ENCODE data around the gene UGT1A7.

Gene UGT1A7

DNA sequence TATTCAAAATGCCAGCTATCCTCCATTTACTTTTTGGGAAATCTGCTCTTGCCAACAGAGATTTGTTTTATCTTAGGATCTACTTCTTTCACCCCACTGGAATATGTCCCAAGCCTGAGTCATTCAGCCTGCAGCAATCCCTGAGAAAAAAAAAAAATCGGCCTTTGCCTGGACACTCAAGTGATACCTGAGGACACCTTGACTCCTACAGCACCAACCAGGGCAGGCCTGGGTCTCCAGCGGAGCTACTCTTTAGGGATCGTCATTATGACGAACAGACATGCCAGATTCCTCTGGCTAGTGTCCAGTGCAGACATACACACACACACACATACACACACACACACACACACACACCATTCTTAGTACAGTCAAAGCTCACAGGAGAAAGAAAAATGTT lies 8.7 kb downstream of the UGT1A7 start:
- H3F3A ChIP-seq (ENCODE audit: control insufficient read depth, insufficient read depth): no peaks in the 10 kb centered on the region
- H3K79me2 ChIP-seq (ENCODE audit: control insufficient read depth, low read length): no peaks in the 10 kb centered on the region
- H3K27me3 ChIP-seq (ENCODE audit: control insufficient read depth, low read length): peaks cover 9% of the 10 kb centered on the region
- H3K27ac ChIP-seq (ENCODE audit: low read depth, low read length): no peak overlapping the region
- no peaks in the 10 kb centered on the region for H3K36me3 ChIP-seq (ENCODE audit: control insufficient read depth, low read length)
- TF ChIP-seq, protein P1, sequence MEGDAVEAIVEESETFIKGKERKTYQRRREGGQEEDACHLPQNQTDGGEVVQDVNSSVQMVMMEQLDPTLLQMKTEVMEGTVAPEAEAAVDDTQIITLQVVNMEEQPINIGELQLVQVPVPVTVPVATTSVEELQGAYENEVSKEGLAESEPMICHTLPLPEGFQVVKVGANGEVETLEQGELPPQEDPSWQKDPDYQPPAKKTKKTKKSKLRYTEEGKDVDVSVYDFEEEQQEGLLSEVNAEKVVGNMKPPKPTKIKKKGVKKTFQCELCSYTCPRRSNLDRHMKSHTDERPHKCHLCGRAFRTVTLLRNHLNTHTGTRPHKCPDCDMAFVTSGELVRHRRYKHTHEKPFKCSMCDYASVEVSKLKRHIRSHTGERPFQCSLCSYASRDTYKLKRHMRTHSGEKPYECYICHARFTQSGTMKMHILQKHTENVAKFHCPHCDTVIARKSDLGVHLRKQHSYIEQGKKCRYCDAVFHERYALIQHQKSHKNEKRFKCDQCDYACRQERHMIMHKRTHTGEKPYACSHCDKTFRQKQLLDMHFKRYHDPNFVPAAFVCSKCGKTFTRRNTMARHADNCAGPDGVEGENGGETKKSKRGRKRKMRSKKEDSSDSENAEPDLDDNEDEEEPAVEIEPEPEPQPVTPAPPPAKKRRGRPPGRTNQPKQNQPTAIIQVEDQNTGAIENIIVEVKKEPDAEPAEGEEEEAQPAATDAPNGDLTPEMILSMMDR (IDR thresholded peaks at IDR 0.05; ENCODE audit: low read depth, low read length, poor library complexity, severe bottlenecking): no peak
- TF ChIP-seq EZH2phosphoT487 (IDR thresholded peaks at IDR 0.05; ENCODE audit: borderline replicate concordance, low read length): no peak
- no peaks in the 10 kb centered on the region for H3K9me2 ChIP-seq (replicated peaks; ENCODE audit: control insufficient read depth, low read length)
- no peaks in the 10 kb centered on the region for H3K4me1 ChIP-seq (ENCODE audit: control insufficient read depth, low read length)
- no peak overlapping the region for H3K4me3 ChIP-seq (ENCODE audit: low read length)
- H3K4me2 ChIP-seq (ENCODE audit: low read length): no peak overlapping the region
- no peaks in the 10 kb centered on the region for H3K9me3 ChIP-seq (ENCODE audit: control insufficient read depth, insufficient read depth, low read length)
- no peaks in the 10 kb centered on the region for H4K20me1 ChIP-seq (ENCODE audit: control insufficient read depth, insufficient read depth, low read depth, low read length)

DNA sequence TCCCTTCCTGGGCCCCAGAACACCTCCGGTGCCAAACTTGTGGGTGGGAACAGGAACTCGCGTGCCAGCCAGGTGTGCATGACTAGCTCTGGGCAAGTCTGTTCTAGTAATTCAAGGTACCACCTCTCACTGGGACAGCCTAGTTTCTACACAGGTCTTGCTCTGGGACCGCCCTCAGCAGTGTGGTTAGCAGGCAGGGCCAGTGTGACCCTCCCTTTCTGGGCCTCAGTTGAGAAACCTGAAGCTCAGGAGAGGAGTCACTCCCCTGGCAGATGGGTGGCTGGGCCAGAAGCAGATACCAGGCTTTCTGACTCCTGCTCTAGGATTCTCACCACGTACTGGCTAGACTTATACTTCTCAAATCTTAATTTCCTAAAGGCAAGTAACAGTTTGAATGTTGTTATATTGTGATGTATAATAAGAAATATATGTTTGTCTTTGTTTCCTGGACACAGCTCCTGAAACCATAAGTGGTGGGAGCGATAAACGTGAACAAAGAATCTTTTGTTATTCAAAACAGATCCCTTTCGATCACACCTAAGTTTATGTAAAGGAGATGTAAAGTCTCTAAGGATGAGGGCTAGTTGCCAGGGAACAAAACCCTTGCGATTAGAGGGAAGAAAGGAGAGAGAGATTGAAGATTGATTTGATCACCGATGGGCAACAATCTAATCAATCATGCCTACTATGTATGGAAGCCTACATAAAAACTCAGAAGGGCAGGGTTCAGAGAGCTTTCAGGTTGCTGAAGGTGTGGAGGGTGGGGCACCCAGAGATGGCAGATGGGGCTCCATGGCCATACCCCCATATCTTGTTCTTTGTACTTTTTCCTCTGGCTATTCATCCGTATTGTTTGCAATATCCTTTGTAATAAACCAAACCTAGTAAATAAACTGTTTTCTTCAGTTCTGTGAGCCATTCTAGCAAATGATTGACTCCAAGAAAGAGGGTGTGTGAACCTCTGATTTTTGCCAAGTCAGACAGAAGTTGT lies 10.0 kb downstream of the UGT1A7 start:
- no peak overlapping the region for H3K4me2 ChIP-seq (ENCODE audit: low read length)
- H3K36me3 ChIP-seq (ENCODE audit: control insufficient read depth, low read length): no peaks in the 10 kb centered on the region
- H3K79me2 ChIP-seq (ENCODE audit: control insufficient read depth, low read length): no peaks in the 10 kb centered on the region
- H3K9me3 ChIP-seq (ENCODE audit: control insufficient read depth, insufficient read depth, low read length): no peaks in the 10 kb centered on the region
- no peaks in the 10 kb centered on the region for H3K4me1 ChIP-seq (ENCODE audit: control insufficient read depth, low read length)
- no peaks in the 10 kb centered on the region for H3K9me2 ChIP-seq (replicated peaks; ENCODE audit: control insufficient read depth, low read length)
- H3K27ac ChIP-seq (ENCODE audit: low read depth, low read length): no peak overlapping the region
- no peaks in the 10 kb centered on the region for H4K20me1 ChIP-seq (ENCODE audit: control insufficient read depth, insufficient read depth, low read depth, low read length)
- no peak for TF ChIP-seq EZH2phosphoT487 (IDR thresholded peaks at IDR 0.05; ENCODE audit: borderline replicate concordance, low read length)
- TF ChIP-seq, protein P1 (IDR thresholded peaks at IDR 0.05; ENCODE audit: low read depth, low read length, poor library complexity, severe bottlenecking): no peak
- H3K4me3 ChIP-seq (ENCODE audit: low read length): no peak overlapping the region
- no peaks in the 10 kb centered on the region for H3F3A ChIP-seq (ENCODE audit: control insufficient read depth, insufficient read depth)
- peaks cover 9% of the 10 kb centered on the region for H3K27me3 ChIP-seq (ENCODE audit: control insufficient read depth, low read length)

DNA sequence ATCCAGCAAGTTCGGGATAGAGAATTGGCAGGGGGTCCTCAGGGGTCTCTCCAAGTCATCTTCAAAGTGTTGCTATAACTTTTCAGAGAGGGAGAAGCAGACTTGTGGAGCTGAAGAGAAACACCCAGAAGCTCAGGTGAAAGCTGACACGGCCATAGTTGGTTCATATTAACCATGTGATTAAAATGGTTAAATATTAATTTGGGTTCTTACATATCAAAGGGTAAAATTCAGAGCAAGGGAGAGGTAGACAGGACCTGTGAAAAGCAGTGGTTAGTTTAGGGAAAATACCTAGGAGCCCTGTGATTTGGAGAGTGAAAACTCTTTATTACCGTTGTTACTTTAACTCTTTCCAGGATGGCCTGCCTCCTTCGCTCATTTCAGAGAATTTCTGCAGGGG lies 10.9 kb downstream of the UGT1A7 start, which contains the start of gene UGT1A6:
TSS of gene UGT1A6 (plus strand) at position 243 of the 400 bp plus-strand sequence. CDS start at position 358, 115 bp downstream.
- Histone ChIP-seq H3K9me3 (ENCODE audit: control insufficient read depth, insufficient read depth, low read length) (no peaks in the 10 kb centered on the region), H3K4me1 (ENCODE audit: control insufficient read depth, low read length) (no peaks in the 10 kb centered on the region), H3K36me3 (ENCODE audit: control insufficient read depth, low read length) (no peaks in the 10 kb centered on the region)

More for the DNA sequence above, 10.9 kb downstream of the UGT1A7 start, which contains the start of gene UGT1A6:
- TF ChIP-seq, protein P1 (IDR thresholded peaks at IDR 0.05; ENCODE audit: low read depth, low read length, poor library complexity, severe bottlenecking): no peak
- TF ChIP-seq EZH2phosphoT487 (IDR thresholded peaks at IDR 0.05; ENCODE audit: borderline replicate concordance, low read length): no peak
- no peak within 1 kb of the TSS for H3K27ac ChIP-seq (ENCODE audit: low read depth, low read length)
- H4K20me1 ChIP-seq (ENCODE audit: control insufficient read depth, insufficient read depth, low read depth, low read length): no peaks in the 10 kb centered on the region
- H3K27me3 ChIP-seq (ENCODE audit: control insufficient read depth, low read length): peaks cover 9% of the 10 kb centered on the region
- no peaks in the 10 kb centered on the region for H3F3A ChIP-seq (ENCODE audit: control insufficient read depth, insufficient read depth)
- no peaks in the 10 kb centered on the region for H3K79me2 ChIP-seq (ENCODE audit: control insufficient read depth, low read length)
- H3K4me2 ChIP-seq (ENCODE audit: low read length): no peak within 1 kb of the TSS
- H3K4me3 ChIP-seq (ENCODE audit: low read length): no peak within 1 kb of the TSS
- no peaks in the 10 kb centered on the region for H3K9me2 ChIP-seq (replicated peaks; ENCODE audit: control insufficient read depth, low read length)

Data from DOHH2 (cell line).